ENCODE data around the gene HTR2A. TPM values are rescaled to one million over a fixed set of nuclear protein-coding genes. Genes with fewer than 3 reads are reported as not detected.

The HTR2A gene
- total and polyA plus RNA-seq, 3 donors from 2014 or later: 0.74 to 1.4 (median 1.0) TPM

DNA sequence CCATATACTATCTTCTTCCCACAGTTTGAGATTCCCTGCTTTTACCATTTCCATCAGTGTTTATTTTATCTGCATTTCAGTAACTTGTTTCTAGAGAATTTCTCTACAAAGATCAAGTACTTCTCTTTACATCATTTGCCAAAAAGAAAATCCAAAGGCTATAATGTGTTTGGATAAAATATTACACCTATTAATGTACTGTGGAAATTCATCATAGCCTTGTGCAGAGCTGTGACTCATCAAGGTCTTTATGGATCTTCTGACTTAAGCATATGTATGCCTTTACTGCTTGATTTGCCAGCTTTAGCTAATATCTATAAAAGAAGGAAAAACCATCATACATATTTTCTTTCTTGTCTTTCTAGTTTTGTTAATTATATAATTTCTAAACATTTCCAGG, 9.6 kb upstream of the HTR2A start:
- no peak overlapping the region for H3K27ac ChIP-seq
- intact Hi-C loops (cut with DNase I; ENCODE audit: low total_unique reads): no loop called here
- no peak for DNase-seq

DNA sequence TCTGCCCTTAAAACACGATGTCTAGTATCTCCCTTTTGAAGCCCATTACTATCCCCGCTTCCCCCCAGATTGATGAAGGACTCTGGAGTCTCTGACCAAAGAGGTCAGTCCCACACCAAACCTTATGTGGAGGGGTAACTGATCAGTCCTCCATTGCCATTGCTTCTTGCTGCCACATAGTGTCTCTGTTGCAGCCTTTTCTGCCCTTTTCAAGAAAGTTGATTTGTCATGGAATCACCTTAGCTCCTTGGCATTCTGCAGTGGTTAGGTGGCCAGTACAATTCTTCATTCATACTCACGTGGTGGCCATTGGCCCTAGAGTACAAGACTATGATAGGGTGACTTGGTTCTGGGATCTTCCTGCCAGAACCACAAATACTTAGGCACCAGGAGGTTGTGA, 8.4 kb upstream of the HTR2A start:
- DNase-seq: no peak
- H3K4me3 ChIP-seq: no peak overlapping the region
- no peaks in the 10 kb centered on the region for H3K36me3 ChIP-seq (ENCODE audit: low read depth, missing control alignments)
- intact Hi-C loops (cut with DNase I; ENCODE audit: low total_unique reads): no loop called here
- H3K27me3 ChIP-seq: no peaks in the 10 kb centered on the region
- no peaks in the 10 kb centered on the region for H3K4me1 ChIP-seq
- H3K9me3 ChIP-seq: no peaks in the 10 kb centered on the region
- WGBS, 2 donors: 78 to 91% methylated on average over 3 of the region's 3 CpGs
- TF ChIP-seq POLR2A (IDR thresholded peaks at IDR 0.05): no peak
- TF ChIP-seq, protein P1, sequence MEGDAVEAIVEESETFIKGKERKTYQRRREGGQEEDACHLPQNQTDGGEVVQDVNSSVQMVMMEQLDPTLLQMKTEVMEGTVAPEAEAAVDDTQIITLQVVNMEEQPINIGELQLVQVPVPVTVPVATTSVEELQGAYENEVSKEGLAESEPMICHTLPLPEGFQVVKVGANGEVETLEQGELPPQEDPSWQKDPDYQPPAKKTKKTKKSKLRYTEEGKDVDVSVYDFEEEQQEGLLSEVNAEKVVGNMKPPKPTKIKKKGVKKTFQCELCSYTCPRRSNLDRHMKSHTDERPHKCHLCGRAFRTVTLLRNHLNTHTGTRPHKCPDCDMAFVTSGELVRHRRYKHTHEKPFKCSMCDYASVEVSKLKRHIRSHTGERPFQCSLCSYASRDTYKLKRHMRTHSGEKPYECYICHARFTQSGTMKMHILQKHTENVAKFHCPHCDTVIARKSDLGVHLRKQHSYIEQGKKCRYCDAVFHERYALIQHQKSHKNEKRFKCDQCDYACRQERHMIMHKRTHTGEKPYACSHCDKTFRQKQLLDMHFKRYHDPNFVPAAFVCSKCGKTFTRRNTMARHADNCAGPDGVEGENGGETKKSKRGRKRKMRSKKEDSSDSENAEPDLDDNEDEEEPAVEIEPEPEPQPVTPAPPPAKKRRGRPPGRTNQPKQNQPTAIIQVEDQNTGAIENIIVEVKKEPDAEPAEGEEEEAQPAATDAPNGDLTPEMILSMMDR (IDR thresholded peaks at IDR 0.05): no peak
- H3K27ac ChIP-seq: no peak overlapping the region

More for the DNA sequence above, 9.6 kb upstream of the HTR2A start:
- no peaks in the 10 kb centered on the region for H3K9me3 ChIP-seq
- H3K4me1 ChIP-seq: no peaks in the 10 kb centered on the region
- TF ChIP-seq, protein P1 (IDR thresholded peaks at IDR 0.05): no peak
- TF ChIP-seq POLR2A (IDR thresholded peaks at IDR 0.05): no peak
- no peaks in the 10 kb centered on the region for H3K36me3 ChIP-seq (ENCODE audit: low read depth, missing control alignments)
- no peaks in the 10 kb centered on the region for H3K27me3 ChIP-seq
- H3K4me3 ChIP-seq: no peak overlapping the region

DNA sequence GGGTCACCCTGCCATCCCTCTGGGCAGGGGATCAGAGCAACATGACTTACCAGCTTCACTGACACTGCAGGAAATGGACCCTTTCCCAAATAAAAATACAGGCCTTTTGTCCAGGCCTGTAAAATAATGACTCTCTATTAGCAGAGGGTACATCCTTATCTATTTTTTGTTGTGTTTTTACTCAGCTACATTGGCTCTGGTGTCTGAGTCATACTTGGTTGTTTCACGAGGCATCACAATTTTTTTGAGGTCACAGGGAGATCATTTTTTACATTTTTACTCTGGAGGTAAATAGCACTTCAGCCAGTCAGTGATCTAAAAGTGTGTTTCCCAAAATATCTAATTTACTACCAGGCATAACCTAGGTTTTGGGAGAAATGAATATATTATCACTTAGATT, 6.9 kb upstream of the HTR2A start:
- Histone ChIP-seq H3K4me1 (no peaks in the 10 kb centered on the region), H3K4me3 (no peak overlapping the region), H3K27me3 (no peaks in the 10 kb centered on the region), H3K9me3 (no peaks in the 10 kb centered on the region), H3K27ac (no peak overlapping the region), H3K36me3 (ENCODE audit: low read depth, missing control alignments) (no peaks in the 10 kb centered on the region)
- no peak for DNase-seq
- no peak for TF ChIP-seq POLR2A (IDR thresholded peaks at IDR 0.05)
- TF ChIP-seq, protein P1 (IDR thresholded peaks at IDR 0.05): no peak
- WGBS, 2 donors: 42 to 46% methylated on average over 1 of the region's 1 CpG
- intact Hi-C loops (cut with DNase I; ENCODE audit: low total_unique reads): no loop called here

DNA sequence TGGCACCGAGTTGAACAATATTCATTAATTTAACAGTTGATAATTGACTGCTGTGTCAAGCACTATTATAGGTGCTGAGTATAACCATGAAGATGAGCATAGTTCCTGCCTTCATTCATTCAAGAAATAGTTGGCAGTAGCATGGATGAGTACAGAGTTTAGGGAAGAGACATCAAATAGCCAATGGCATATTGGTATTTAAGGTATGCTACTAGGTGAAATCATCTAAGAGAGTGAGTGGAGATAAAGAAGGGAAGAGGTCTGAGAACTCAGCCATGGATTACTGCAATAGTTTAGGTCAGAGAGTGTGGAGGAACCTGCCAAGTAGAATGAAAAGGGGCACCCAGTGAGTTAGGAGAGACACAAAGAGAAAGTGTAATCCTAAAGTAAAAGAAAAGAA, 4.9 kb upstream of the HTR2A start:
- TF ChIP-seq, protein P1 (IDR thresholded peaks at IDR 0.05): no peak
- TF ChIP-seq POLR2A (IDR thresholded peaks at IDR 0.05): no peak
- intact Hi-C loops (cut with DNase I; ENCODE audit: low total_unique reads): no loop called here
- no peak overlapping the region for H3K27ac ChIP-seq
- no peak overlapping the region for H3K4me3 ChIP-seq
- no peaks in the 10 kb centered on the region for H3K27me3 ChIP-seq
- no peaks in the 10 kb centered on the region for H3K4me1 ChIP-seq
- H3K9me3 ChIP-seq: no peaks in the 10 kb centered on the region
- no peaks in the 10 kb centered on the region for H3K36me3 ChIP-seq (ENCODE audit: low read depth, missing control alignments)
- 89% methylated on average over 1 of the region's 1 CpG for WGBS, 2 donors
- DNase-seq: no peak

DNA sequence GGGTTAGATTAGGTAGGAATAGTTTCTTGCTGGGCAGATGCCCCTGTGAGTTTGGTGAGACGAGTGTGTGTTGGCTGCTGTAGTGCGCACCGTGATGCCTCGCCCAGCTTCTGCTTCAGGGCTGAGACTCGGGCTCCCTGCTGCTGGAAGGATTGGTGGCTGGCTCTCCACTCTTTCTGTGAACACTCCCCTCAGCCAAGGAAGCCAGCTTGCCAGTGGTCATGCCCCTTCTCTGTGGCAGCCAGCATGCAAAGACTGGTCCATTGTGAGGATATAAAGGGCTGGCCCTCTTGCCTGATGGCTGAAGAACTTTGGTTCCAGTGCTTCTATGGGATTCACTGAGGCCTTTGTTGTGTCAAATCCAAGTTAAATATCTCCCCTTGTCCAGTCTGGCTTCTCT, 2.9 kb upstream of the HTR2A start:
- H3K36me3 ChIP-seq (ENCODE audit: low read depth, missing control alignments): no peaks in the 10 kb centered on the region
- no peaks in the 10 kb centered on the region for H3K4me1 ChIP-seq
- no peak overlapping the region for H3K27ac ChIP-seq
- intact Hi-C loops (cut with DNase I; ENCODE audit: low total_unique reads): no loop called here
- 90 to 94% methylated on average over 5 of the region's 5 CpGs for WGBS, 2 donors
- H3K4me3 ChIP-seq: no peak overlapping the region
- no peaks in the 10 kb centered on the region for H3K9me3 ChIP-seq
- TF ChIP-seq, protein P1 (IDR thresholded peaks at IDR 0.05): no peak
- TF ChIP-seq POLR2A (IDR thresholded peaks at IDR 0.05): no peak
- no peak for DNase-seq
- no peaks in the 10 kb centered on the region for H3K27me3 ChIP-seq

All from testis (tissue), 3 donors.